ENCODE measurements around the gene EVI5. TPM values are rescaled to one million over a fixed set of nuclear protein-coding genes. Genes with fewer than 3 reads are reported as not detected.

The EVI5 gene
- polyA plus RNA-seq (2013, experiment 1 of 2; ENCODE audit: insufficient read length), result 21.2 TPM
- polyA plus RNA-seq (2013, experiment 2 of 2; ENCODE audit: insufficient read length), result 22.6 TPM

DNA sequence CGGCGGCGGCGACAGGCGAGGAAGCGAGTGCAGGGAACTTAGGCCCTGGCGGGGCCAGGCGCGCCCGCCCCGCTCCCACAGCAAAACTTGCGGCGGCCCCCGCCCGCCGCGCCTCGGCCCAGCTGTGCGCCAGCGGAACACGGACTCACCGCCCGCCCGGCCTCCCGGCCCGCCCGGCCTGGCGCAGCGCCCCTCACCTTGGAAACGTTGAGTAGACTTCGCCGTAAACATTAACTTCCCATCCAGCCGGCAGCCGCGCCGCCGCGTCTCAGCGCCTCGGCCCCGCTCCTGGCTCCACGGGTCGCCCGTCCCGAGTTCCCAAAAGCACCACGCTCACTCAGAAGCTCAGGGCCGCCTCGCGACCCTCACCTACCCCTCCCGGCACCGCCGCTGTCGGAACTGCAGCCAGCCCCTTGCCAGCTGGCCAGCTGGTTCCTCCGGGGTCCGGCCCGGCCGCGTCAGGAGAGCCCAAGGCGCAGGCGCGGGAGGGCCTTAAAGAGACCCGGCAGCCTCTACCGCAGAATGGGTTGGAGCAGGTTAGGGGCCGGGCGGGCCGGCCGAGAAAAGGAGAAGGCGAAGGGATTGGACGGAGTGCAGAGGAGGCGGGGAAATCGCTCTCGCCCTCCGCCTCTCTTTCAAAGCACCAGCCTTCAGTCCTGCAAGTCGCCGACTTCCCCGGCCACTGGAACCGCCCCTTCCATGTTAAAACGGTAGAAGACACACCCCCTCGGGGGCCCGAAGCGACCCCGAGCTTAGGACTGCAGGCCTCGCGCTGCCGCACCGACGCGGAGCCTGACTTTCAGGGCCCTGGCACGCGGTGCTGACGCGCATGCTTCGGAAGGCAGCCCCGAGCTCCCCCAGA, at the start of gene EVI5:
TSS of gene EVI5 (minus strand) at position 470 of the 862 bp plus-strand sequence. CDS start 48,562 bp downstream, outside the sequence.
- peak; percentile 97 for DNase-seq

DNA sequence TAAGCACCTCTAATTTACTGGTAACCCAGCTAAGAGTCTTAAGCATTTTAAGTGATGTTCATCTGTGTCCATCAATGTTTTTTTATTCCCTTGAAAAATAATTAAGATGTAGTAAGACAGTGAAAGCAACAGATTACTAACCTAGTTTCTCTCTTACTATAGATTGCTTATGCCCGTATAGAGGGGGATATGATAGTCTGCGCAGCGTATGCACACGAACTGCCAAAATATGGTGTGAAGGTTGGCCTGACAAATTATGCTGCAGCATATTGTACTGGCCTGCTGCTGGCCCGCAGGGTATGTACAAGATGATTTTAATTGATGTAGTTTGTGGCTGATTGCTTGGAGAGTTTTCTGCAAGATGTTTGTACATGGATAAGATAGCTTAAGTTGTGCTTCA, 49.7 kb upstream of the EVI5 start:
- DNase-seq, result no peak

DNA sequence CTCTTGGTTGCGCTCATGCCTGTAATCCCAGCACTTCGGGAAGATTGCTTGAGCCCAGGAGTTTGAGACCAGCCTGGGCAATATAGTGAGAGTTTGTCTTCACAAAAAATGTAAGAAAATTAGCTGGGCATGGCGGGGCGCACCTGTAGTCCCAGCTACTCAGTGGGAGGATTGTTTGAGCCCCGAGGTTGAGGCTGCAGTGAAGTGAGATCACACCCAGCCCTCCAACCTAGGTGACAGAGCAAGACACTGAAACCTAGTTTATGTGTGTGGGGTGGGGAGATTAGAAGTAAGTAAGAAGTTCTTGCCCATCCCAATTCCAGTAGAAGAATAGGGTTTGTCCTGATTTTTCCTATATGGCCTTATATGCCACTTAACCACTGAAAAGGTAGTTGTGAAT, 48.9 kb upstream of the EVI5 start:
- DNase-seq, result no peak

DNA sequence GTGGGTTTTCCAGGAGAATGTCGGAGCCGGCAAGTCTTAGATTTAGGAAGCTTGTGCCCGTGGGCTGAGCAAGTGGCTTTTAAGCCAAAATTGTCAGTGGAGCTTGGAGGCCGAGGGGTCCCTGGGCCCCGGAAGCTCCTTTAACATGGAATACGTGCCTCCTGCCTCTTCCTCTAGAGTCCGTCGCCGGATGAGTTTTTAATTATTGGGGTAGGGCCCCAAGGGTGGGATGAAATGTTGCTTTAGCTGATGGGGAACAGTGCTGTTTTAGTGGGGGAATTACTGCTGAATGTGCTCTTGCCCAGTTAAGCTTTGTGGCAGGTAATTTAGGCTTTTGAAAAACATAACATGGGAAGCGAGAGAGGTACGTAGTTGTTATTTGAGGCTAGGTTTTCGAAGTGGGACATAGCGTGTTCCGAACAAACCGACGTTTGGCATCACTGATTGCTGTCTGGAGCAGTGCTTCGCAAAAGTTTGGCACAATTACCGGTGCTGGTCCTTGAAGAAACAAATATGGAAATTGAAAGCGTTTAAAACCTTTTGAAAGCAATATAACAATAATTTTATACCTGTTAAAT, 47.7 kb upstream of the EVI5 start:
- DNase-seq, result peak; percentile 12

DNA sequence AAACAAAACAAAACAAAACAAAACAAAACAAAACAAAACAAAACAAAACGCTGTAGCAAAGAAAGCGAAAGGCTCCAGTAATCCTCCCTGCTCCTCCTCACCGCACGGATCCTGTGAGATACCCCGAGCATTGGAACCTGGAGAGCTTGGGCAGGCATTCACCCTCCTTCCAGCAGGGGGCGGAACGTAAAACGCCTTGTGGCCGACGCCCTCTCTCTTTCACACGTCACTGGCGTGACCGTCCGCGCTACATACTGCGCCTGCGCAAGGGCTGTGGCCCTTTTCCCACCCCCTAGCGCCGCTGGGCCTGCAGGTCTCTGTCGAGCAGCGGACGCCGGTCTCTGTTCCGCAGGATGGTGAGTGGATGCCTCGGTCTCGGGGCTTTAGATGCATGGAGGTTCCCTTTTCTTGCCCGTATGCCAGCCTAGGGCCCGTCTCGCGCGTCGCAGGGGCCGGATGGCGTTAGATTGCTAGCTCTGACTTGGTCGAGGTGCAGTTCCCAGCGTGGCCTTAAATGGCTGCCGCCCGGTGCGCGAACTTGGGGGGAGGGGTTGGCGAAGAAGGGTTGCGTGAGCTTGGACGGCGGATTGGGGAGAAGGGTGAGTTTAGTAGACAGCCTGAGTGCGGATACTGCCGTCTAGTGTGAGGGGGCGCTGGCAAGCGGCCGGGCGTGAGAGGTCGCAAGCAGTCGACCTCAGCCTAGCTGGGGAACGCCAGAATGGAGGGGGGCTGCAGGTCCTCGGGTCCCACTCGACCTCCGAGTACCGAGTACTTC, 47.0 kb upstream of the EVI5 start, which contains the start of gene RPL5:
TSS of gene RPL5 (plus strand) at position 279 of the 775 bp plus-strand sequence. CDS start at position 354, 75 bp downstream.
- peak; percentile 98 for DNase-seq

DNA sequence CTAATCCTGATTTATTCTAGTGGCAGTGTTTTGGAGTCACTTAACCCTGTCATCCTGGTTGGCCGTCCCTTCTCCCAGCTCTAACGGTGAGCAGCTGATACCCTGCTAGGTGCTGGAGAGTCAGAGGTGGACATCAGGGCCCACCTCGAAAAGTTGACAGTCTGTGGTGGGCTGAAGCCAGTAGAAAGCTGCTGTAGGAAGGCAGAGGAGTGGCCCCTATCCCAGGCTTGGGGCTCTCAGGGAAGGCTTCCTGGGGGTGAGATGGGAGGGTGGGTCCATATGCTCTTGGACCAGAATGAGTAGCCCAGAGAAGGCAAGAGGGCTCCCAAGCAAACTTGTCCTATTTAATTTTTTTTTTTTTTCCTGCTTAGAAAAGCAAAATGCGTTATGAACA, 46.5 kb upstream of the EVI5 start:
- DNase-seq, result no peak

DNA sequence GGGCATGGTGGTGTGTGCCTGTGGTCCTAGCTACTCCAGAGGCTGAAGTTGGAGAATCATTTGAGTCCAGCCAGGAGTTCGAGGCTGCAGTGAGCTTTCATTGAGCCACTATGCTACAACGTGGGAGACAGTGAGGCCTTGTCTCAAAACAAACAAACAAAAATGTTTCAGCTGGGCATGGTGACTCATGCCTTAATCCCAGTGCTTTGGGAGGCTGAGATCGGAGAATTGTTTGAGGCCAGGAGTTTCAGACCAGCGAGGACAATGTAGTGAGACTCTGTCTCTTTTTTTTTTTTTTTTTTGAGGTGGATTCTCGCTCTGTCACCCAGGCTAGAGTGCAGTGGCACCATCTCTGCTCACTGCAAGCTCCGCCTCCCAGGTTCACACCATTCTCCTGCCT, 41.9 kb upstream of the EVI5 start:
- no peak for DNase-seq

DNA sequence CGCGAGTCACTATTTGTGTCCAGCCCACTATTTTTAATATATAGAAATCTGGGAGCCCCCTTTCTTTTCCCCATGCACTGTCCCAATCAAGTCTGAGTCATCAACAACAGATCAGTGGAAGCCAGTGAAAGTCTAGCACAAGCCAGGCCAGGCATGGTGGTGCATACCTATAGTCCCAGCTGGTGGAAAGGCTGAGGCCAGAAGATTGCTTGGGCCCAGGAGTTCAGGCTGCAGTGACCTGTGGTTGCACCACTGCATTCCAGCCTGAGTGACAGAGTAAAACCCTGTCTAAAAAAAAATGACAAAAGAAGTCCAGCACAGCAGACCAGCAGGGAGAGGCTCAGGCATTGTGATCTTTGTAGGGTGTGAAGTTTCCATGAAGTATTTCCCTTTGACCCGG, 38.0 kb upstream of the EVI5 start:
- DNase-seq, result peak; percentile 26

DNA sequence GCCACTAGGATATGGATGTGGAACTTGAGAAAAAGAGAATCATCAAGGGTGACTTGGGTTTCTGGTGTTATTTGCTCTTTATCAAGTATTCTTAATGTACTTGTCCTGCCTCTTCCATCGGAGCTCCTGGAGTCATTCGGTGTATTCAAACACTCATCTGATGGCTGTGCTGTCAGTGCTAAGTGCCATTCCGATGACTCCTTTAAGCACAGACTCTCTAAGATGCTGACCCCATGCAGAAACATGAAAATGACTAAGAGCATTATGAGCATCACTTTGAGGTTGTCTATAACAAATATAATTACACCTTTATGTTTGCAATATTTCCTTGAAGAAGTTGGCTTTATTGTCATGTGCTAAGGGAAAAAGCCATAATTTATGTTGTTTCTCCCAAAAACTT, 35.6 kb upstream of the EVI5 start:
- DNase-seq, result no peak

DNA sequence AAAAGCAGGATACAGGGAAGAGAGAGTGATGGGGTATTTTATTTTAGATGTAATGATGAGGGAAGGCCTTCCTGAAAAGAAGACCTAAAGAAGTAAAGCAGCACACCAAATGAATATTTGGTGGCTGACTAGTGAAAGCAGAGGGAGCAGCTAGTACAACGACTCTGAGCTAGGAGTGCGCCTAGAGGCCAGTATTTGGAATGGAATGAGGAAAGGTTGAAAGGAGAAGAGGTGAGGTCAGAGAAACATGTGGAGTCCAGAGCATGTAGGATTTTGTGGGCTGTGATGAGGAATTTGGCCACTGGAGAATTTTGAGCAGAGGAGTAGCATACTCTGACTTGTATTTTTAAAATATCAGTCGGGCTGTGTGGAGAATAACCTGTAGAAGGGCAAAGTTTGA, 35.1 kb upstream of the EVI5 start:
- peak; percentile 27 for DNase-seq

DNA sequence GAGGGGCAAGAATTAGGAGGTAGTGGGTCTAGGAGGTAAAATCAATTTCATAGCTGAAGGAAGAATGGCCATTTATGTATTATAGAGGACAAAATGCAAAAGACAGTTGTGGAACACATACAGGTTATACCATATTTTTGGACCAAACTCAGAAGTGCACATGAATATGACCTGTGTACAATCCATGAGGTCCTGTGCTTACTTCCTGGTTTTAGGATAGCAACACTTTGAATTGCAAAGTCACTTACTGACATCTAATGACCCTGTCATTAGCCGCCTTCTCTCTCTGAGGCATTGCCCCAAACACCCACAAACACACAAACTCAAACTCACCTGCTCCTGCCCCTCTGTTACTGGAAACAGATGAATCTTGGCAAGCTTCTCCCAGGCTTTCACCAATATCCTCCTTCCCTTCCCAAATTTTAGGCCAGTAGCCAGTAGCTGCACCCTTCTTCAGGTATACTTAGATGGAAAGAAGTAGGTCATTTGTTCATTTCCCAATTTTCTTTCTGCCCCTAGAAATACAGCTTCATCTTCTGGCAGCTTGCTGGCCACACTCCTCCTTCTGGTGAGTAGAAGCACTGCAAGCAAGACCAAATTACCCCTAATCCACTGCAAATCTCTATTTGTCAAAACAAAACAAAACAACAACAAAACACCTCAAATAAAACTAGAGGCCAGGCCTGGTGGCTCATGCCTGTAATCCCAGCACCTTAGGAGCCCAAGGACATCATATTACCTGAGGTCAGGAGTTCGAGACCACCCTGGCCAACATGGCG, 33.3 kb upstream of the EVI5 start:
- peak; percentile 27 for DNase-seq

DNA sequence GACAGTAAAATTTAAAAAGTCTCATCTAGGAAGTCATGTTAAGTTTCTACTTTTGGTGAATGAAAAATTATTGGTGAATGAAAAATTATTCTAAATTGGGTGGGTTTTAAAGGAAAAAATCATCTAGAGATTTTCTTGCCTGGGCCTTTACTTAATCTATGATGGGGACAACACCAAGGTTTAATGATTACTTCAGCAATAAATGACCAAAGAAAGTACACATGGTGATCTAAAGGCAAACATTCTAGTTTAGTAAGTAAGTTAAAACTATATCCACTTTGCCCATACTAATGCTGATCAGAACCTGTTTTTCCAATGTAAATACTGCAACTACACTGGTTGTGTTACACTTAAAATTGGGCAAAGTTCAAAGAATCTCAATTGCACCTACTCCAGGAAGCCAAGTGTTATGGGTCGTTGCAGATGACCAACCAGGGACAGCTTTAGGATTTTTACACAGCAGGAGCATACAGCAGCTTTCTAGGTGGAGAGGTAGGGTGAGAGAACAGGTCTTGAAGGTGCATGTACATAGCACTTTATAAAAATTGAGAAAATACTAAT, 32.3 kb upstream of the EVI5 start:
- no peak for DNase-seq

DNA sequence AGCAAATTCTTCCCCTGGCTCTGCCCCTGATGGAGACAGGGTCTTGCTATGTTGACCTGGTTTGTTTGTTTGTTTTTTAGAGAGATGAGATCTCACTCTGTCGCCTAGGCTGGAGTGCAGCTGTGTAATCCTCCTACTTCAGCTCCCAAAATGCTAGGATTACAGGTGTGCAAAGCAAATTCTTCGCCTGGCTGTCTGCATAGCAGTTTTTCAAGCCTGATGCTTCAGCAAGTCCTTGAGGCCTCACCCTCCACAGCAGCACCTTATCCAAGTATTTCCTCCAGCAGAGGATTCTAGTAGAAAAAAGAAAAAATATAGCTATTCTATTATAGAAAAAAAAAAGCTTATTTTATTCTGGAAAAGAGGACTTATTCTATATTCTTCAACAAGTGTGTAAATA, 31.8 kb upstream of the EVI5 start:
- DNase-seq, result no peak

DNA sequence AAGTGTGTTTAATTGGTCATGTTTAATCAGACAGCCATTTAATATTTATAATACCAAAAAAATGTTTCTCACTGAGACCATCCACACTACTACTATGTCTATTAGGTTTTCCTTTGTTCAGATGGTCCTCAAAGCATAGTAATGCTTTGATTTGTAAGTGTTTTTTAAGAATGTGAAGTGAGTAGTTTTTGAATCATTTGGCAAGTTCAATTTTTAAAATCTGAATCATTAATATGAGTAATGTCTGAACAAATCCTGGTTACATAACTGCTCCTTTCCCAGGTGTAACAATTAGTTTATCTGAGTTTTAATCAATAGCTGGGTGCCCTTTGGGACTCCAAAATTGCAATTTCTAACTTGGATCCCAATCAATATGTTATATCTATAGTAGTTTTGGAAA, 23.5 kb upstream of the EVI5 start:
- DNase-seq, result no peak

DNA sequence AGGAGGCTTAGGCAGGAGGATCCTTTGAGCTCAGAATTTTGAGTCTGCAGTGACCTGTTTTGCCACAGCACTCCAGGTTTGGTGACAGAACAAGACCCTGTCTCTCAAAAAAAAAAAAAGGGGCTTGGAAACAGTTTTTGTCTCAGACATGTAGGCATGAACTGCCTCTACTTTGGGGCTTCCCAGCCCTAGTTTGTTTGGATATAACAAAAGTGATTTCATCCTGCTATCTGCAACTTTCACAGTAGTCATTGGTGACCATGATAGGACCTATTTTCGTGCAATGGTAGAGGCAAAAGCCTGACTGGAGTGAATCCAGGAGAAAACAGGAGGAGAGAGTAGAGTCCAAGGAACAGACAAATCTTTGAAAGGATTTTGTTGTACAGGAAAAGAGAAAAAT, 20.3 kb upstream of the EVI5 start:
- no peak for DNase-seq

DNA sequence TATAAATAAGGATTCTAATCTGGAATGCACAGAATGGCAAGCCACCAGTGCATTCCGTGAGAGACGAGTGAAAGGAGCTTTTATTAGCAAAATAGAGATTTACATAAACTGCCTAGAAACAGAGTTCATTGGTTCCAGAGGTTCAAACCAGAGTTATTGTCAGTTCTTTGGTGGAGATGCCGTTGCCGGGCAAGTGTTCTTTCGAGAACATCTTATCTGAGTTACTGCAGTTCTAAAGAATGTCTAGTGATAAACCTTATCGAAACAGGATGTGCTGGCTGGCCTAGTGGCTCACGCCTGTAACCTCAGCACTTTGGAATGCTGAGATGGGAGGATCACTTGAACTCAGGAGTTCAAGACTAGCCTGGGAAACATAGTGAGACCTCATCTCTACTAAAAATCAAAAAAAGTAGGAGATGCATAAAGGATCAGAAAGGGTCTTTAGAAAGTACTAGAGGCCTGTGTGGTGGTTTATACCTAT, 19.9 kb upstream of the EVI5 start:
- peak; percentile 90 for DNase-seq

DNA sequence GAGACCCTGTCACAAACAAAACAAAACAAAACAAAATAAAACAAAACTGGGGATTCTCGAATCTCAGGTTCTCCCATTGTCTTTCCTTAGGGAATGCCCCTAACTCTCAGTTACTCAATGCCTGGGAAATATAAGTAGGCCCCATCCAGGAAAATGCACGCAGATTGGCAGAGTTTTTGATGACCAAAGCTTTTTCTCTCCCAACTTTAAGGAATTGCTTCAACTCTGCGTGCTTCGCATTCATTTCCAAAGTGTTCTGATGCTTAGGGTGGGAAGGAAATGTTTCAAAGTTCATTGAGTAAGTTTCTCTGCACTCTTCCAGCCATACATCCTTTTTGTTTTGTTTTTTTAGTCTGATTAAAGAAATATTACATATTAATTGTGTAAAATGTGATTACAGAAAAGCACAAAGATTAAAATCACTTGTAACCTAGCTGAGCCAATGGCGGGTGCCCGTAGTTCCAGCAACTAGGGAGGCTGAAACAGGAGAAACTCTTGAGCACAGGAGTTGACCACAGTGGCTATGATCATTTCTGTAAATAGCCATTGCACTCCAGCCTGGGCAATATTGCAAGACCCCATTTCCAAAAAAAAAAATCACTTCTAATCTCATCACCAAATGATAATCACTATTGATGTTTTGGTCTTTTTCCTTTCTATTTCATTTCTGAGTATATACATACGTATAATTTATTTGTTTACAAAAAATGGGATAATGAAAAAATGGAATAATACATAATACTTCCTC, 18.4 kb upstream of the EVI5 start:
- DNase-seq, result no peak

DNA sequence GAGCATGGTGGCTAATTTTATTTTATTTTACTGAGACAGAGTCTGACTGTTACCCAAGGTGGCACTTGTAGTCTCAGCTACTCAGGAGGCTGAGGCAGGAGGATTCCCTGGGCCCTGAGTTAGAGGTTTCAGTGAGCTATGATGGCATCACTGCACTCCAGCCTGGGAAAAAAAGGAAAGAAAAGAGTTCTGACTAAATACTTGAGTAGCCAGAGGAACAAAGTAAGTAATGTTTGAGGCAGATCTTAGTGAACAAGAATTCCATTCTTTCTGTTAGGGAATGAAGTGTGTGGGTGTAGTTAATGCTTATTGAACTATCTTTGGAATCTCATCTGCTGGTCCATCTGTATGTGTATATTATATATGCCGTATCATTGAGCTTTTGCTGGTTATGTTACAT, 13.1 kb upstream of the EVI5 start:
- peak; percentile 47 for DNase-seq

DNA sequence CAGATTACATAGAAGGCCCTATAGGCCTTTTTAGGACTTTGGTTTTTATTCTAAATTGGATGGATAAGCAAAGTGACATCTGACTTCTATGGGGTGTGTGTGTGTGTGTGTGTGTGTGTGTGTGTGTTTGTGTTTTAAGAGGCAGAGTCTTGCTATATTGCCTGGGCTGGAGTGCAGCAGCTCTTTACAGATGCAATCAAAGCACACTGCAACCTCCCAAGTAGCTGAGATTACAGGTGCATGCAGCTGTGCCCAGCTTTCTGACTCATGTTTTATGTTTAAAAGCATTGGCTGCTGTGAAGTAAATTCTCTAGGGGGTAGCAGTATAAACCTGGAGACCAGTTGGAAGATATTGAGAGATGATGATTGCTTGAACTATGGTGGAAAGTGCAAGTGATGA, 12.4 kb upstream of the EVI5 start:
- DNase-seq, result no peak

DNA sequence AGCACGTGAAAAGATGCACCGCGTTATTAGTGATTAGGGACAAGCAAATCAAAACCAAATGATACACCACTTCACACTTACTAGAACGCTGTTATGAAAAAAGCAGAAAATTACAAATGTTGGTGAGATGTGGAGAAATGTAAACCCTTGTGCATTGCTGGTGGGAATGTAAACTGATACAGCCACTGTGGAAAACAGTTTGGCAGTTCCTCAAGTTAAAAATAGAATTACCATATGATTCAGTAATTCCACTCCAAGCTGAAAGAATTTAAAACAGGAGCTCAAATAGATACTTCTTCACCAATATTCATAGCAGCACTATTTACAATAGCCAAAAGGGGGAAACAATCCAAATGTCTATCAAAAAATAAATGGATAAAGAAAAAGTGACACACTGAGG, 10.3 kb upstream of the EVI5 start:
- peak; percentile 78 for DNase-seq

DNA sequence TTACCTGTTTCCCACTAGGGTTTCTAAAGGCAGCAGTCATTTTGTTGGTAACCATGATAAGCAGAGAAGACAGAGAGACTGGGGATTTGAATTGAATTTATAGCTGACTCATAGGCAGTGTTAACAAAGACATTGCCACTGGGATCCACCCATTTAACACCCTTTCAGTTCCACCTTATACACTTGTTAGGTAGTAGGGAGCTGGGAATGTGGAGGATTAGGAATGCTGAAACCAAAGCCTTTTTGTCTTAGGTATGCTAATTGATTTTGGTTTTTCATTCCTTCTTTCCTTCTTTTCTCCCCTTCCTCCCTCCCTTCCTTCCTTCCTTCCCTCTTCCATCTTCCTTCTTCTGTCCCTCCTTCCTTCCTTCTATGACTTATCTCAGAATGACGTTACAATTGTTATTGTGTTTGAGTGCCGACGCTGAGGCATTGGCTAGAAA, 7.5 kb upstream of the EVI5 start:
- DNase-seq, result no peak

Data from fibroblast of skin of scalp (primary cell).